Right lobe of liver (tissue), 4 donors: ENCODE measurements around the gene SKAP2.

Experiments used
- CTCF ChIP-seq, 4 donors: fragments of 200-600 bp in 3 of 4; fragments of 450-650 bp in 1 of 4; IDR thresholded peaks; one replicate each; pipeline versions ENCODE4 v1.5.1 to v1.8.0; 2016 to 2022; ENCODE audit warnings: antibody characterized with exemption in 4 of 4, mild to moderate bottlenecking in 2 of 4
- POLR2A ChIP-seq: fragments of 450-650 bp; IDR thresholded peaks from one replicate; pipeline ENCODE4 v1.6.1; 2017; ENCODE audit warnings: antibody characterized with exemption, mild to moderate bottlenecking
- donor health status: DM: no; HTN: no; CAD: no.
- donor health status: DM: no; HTN: no; CAD: no.
- donor health status: DM: no; HTN: yes; CAD: no.

GRCh38 chr7:26696978-26697377 lies 167.4 kb downstream of the SKAP2 start:
- TF ChIP-seq CTCF (IDR thresholded peaks at IDR 0.05) = no peak
- TF ChIP-seq POLR2A = no peak
